ENCODE measurements around the gene UNC5CL.

The UNC5CL gene

DNA sequence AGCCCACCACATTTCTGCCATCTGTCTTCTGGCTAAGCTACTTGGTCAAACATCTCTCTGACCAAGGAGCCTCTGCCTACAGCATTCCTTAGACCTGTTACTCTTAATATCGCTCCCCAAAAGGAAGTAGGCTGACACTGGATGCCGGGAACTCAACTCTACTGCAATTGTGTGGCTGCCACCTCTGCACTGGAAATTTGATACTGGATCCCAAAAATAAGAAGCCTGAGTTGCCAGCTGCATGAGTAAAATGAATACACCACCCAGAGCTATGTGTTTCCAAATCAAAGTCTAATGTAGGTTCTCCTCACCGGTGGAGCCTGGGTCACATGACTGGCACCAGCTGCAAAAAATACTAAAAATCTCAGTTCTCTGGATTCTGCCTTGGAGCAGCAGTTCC is 36.9 kb downstream of the UNC5CL start:
- DNase-seq (ENCODE audit: low read depth) = no peak

DNA sequence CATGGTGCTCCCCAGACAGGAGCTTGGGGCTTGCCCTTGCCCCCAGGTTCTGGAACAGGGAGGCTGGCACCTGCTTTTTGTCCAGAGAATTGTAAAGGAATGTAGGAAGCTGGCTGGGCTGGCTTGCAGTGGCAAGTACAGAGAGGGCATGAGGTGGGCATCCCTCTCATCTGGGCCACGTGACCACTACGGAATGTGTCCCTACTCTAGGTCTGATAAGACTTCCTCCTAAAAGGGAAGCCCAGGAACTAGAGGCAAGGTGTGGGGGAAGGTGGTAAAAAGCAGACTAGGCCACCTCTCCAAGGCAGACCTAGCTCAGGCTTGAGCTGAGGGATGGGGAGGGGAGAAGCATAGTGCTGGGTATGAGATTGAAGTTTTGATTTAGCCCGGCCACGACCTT is 38.8 kb downstream of the UNC5CL start:
- no peak for DNase-seq (ENCODE audit: low read depth)

DNA sequence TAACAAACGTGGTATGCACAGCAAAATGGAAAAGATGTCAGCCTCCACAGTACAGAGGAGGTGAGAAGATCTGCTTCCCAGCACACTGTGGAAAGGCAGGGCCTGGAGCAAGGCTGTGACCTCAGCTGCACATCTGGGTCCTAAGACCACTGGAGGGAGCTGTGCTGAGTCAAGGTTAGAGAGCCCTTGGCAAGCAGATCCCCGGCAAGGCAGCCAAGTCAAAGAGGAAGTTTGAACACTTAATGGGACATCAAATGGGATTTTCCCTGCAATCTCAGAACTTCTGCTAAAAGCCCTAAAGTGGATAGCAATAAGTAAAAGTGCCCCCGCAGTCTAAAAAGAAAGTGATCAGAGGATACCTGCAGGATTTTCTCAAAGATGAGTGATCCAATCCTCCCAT is 39.5 kb downstream of the UNC5CL start:
- DNase-seq (ENCODE audit: low read depth) = no peak

DNA sequence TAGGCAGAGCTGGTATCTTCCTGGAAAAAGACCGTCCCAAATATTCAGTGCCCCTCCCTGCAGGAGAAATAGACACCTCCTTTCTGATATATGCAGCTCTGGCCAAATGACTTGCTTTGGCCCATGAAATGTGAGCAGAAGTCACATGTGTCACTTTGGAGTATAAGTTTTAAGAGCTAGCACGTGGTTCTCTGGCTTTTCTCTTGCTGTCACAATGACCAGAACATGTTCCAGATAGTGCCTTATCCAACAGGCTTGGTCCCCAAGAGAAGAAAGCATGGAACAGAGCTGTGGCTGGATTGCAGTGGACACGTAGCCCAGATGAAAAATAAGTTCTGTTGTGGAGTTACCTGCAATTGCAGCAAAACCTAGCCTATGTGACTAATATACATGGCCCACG is 40.4 kb downstream of the UNC5CL start:
- no peak for DNase-seq (ENCODE audit: low read depth)

DNA sequence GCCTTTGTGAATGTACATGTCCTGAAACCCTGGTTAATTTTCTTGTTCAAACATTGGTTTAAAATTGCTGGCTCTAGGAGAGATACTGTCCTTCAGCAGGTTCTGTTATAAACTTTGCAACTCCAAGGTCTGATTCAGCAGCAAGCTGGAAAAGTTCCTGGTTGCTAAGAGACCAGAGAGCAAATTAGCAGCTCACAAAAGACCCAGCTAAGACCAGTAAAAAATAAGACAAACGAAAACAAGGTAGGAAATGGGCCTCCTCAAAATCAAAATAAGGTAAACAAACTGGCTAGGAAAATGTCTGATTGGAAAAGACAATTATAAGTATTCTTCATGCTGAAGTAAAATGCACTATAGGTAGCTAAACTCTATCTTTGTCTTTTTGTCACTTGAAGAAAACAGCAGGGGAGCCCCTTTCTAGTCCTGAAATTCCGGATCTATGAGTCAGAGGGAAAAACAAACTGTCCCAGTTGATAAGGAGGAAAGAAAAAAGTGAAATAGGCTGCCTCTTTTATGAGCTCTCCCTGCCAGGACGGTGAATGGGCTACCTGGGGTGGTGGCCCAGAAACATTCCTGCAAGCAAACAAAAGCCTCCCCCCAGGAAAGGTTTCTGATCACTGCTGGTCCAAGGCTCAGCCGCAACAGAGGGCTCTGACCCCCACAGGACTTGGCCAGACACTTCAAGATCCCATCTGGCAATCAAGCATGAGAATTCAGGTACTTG is 41.6 kb downstream of the UNC5CL start:
- DNase-seq (ENCODE audit: low read depth) = no peak

DNA sequence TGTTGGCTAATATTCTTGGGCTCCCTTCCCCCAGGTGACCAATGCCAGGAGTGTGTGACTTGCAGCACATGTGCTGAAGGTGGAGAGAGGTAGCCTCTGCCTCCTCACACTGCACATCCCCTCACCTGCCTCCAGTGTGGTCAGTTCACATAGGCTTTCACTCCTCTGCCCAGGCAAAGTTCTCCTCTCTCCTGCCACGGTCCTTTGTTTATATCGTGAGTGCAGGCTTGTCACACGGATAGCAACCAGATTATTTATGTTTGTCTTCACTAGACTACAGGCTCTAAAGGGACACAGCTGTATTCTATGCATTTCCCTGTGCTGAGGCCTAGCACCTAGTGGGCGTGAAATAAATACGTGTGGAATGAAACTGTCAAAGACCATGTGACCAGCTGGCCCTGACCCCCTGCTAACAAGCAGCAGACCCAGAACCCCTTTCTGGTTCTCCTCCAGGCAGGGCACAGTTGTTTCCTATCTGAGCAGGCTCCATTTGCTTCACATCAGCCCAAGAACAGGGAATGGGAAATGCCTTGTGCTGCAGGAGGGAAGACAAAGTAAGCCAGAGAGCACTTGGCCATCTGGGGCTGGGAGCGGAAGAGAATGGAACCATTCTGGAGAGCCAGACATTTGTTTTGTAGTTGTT is 42.3 kb downstream of the UNC5CL start:
- DNase-seq (ENCODE audit: low read depth) = no peak

DNA sequence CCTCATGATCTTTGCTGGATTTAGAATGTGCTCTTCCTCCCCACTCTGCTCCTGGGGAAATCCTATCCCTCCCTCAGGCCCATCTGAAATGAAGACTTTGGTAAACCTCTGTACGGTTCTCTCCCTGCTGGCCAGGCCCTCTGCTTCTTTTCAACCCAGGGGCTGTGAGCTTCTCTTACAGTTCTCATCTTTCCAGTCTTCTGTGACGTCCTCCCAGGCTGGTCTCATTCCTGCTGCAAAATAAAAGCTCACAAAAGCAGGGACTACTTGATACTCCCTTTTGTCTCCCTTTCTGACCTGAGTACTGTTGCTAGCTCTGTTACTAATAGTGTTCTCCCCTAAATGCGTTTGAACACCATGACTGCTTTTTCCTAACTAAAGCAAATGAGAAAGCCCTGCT is 46.3 kb downstream of the UNC5CL start:
- DNase-seq (ENCODE audit: low read depth) = no peak

DNA sequence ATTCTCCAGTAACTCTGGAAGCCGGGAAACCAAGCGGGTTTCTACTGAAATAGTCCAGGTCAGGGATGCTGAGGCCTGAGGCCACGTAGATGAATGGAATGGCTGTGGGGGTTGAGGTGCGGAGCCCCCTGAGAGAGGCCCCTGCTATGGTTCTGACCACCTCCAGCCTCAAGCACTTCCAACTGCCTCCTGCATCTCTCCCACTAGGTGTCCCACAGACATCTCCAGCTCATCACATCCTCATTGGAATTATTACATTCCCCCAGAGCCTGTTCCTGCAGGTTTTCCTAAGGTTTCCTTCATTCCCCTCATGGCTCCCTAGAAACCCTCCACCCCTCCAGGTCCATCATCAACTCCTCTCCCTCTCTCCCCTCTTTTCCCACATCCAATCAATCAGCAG is 48.7 kb downstream of the UNC5CL start:
- DNase-seq (ENCODE audit: low read depth) = no peak

DNA sequence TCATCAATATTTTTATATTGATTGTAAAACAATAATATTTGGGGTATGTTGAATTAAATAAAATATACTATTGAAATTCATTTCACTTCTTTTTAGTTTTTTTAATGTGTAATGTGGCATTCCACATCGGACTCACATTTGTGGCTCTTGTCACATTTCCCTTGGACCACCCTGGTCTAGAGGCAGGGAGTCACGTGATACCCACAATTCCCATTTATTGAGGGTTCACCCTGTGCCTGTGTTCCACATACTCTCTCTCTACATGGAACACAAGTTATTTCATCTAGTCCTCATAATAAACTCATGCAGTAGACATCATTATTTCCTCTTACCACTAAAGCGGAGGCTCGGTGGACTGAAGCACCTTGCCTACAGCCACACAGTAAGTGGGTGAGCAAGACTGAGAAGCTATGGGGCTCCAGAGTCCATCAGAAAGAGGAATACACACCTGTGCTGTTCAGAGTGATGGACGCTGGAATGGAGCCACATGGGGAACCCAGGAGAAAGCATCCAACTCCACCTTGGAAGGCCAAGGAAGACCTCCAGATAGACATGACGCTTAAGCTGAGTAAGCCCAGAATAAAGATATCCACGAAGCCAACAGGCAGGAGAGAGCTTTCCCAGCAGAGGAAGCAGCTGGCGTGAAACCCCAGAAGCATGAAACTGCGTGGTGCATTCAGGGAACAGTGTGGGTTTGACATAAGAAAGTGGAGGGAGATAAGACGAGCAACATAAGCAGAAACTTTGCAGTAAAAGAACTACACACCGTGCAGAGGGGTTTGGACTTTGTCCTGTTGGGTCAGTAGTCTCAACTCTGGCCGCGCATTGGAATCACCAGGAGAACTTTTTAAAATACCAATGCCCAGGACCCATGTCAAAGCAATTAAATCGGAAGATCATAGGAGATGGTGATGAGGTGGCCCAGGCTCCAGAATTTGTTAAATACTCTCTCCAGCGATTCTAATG is 49.5 kb downstream of the UNC5CL start:
- no peak for DNase-seq (ENCODE audit: low read depth)

DNA sequence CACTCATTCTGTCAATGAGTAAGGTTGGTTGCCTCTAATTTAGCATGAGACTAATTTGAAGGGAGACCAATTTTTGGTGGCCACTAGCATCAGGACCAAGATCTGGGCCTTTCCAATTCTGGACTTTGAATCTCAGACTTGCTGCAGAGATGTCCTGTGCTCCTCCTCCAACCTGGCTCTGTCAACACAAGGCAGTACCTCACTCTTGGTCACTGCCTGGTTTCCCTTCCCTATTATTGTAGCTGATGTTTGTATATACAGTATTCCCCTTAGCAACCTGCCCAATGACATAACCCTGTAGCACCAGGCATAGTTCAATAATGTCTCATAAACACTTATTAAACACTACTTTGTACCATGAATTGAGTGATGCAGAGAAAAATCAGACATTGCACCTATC is 50.4 kb downstream of the UNC5CL start:
- no peak for DNase-seq (ENCODE audit: low read depth)

DNA sequence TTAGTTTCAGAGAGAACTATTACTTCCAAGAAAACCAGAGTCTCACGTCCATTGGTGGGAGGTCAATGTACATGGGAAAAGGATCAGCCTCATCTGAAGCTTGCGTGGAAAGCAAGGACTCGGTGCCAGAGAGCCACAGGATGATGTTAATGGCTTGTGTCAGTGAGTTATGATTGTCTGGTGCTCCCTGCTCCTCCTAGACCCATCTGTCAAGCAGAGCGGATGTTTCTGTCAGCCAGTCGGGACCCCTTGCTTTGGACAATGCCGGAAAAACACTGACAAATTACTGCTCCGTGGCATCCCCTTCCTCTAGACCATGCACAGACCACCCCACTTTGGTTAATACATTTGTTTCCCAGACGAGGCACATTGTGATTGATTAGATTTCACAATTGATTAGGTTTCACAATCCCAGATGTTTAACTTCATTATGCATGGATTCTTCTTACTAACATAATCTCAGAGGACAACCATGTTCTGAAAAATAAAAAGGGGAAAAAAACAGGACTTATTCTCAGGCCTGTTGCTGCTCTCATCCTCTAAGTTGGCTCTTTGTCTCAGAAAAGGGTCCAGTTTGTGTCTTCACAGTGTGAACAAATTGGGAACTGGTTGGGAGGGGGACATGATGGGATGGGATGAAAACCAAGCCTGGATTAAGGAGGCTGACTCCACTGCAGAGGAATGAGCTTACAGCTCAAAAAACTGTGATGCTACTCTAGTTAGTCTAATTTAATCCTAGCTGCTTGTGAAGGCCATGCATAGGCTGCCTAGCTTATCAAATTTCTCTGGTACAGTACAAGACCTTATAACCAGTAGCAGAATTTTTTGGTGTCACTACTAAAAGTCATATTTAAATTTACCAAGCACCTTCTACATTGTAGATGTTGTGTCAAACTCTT is 51.9 kb downstream of the UNC5CL start:
- no peak for DNase-seq (ENCODE audit: low read depth)

DNA sequence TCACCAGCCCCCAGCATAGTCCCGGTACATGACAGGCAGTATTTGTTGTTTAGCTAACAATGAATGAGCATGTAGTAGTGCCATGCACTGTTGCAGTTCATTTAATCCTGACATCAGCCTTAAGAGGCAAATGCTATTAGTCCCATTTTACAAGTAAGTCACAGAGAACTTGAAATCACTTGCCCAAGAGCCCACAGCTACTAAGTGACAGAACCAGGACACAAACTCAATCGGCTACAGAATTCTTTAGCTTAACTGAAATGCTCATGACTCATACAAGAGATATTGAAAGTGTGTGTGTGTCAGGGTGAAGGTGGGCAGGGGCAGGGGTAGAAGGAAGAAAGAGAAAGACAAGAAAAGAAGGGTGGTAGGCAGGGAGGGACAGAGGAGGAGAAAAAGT is 52.7 kb downstream of the UNC5CL start:
- no peak for DNase-seq (ENCODE audit: low read depth)

DNA sequence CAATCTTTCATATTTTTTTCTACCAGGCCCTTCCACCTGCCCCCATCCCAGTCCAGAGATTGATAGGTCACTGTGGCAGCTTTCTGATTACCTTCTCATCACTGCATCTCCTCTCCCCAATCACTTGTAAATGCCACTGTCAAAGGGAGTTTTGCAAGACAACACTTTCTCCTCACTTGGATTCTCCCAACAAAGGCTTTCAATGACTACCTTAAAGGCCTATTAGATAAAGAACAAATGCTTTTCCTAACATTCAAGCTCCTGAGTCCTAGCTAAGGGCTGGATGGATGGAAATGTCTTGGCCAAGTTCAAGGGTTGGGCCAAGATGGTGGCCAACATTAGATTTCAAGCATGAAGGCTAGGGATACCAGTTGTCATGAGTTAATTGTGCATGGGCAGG is 55.3 kb downstream of the UNC5CL start:
- DNase-seq (ENCODE audit: low read depth) = no peak

DNA sequence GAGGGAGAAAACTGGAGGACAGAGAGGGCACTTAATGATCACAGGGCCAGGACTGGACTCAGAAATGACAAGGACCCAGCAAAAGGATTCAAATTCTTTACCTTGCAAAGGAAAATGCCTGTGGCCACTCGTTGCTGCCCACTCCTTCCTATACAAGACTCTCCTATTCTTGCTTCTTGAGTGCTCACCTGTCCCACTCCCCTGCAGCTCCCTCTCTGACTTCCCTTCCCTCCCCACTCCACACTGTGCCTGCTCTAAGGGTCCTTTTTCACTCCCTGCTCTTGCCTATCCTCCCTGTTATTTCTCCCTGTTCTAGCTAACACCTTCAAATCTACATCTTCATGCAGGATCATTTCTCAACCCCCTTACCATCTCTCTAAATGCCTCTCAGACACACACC is 56.1 kb downstream of the UNC5CL start:
- DNase-seq (ENCODE audit: low read depth) = no peak

DNA sequence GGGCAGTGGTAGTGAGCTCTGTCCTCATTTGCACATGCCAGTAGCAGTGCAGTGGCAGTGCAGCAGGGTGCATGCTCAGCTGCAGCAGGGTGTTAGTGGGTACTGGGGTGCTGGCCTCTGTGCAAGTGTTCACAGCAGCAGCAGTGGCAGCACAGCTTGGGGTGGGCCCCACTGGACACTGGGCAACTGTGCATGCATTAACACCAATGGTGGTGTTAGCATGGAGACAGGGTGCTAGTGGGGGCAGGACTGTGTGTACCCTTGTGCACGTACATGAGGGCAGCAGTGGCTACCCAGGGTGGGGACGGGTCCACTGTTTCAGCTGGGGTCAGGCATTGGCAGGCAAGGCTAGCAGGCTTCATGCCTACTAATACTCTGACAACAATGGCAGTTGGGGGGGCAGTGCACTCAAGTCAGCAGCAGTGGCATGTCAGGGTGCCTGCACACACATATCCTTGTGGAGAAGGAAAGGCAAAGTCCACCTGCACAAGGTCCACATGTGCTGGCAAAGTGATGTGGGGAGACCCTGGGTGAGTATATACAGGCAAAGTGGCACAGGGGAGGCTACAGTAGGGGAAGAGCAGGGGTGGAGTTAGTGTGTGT is 60.2 kb downstream of the UNC5CL start:
- DNase-seq (ENCODE audit: low read depth) = no peak

DNA sequence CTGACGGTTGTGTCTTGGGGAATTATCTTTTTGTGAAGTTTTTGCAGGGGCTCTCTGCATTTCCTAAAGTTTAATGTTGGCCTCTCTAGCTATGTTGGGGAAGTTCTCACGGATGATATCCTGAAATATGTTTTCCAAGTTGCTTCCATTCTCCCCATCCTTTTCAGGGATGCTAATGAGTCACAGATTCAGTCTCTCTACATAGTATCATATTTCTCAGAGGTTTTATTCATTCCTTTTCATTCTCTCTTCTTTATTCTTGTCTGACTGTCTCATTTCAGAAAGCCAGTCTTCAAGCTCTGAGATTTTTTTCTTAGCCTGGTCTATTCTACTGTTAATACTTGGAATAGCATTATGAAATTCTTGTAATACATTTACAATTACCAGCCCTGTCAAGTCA is 61.3 kb downstream of the UNC5CL start:
- no peak for DNase-seq (ENCODE audit: low read depth)

DNA sequence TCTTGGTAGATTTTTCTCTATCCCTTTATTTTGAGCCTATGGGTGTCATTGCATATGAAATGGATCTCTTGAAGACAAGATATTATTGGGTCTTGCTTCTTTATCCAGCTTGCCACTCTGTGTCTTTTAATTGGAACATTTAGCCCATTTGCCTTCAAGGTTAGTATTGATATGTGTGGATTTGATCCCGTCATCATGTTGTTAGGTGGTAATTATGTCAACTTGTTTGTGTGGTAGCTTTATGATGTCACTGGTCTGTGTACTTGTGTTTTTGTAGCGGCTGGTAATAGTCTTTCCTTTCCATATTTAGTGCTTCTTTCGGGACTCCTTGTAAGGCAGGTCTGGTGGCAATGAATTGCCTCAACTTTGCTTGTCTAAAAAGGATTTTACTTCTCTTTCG is 61.9 kb downstream of the UNC5CL start:
- no peak for DNase-seq (ENCODE audit: low read depth)

Data from activated T-helper 9 cell treated with anti-CD3 and anti-CD28 coated beads, Interleukin-2, amount 50 U/mL, for 16 hours (primary cell).